AG04449 (cell line): ENCODE measurements around the gene PRR20B.
"Not testable (repeated sequence)": the region's sequence is repeated elsewhere in the genome, so short reads cannot be mapped to it uniquely, and the experiment has no call there.

ENCODE experiments used
- CTCF ChIA-PET: fragments of 350-600 bp; formaldehyde crosslinking; extraction: SDS; loops from one replicate; lab custom pipeline; 2021; ENCODE audit warnings: antibody characterized with exemption; lab: Yijun Ruan, JAX
- POLR2A ChIA-PET: fragments of 400-600, 350-600 bp; formaldehyde crosslinking; extraction: SDS; loops from one replicate; lab custom pipeline; 2020; ENCODE audit warnings: antibody characterized with exemption, inconsistent platforms; lab: Yijun Ruan, JAX
- DNase-seq: peaks from one replicate; pipeline ENCODE4 v3.0.0-alpha.2; 2010; ENCODE audit warnings: low read depth, low spot score
- H3K4me3 ChIP-seq: 2 replicates; pipeline ENCODE4 v1.5.1; 2011; ENCODE audit warnings: low read depth, mild to moderate bottlenecking, control low read depth, low read length
- CTCF ChIP-seq: IDR thresholded peaks from one replicate; pipeline ENCODE4 v1.5.1; 2011; ENCODE audit warnings: mild to moderate bottlenecking, moderate library complexity, low read length, control low read depth, inconsistent platforms; ENCODE audit not compliant: insufficient read depth; ENCODE audit errors: missing control alignments

PRR20B gene

GRCh38 chr13:57153761-57154160, 6.5 kb downstream of the PRR20B start, which contains the start of gene PRR20C:
Gene PRR20C, plus strand, starts transcription at chr13:57154061. Its CDS starts 387 bp downstream, at chr13:57154448.
- CTCF ChIA-PET = not testable (repeated sequence)

DNA sequence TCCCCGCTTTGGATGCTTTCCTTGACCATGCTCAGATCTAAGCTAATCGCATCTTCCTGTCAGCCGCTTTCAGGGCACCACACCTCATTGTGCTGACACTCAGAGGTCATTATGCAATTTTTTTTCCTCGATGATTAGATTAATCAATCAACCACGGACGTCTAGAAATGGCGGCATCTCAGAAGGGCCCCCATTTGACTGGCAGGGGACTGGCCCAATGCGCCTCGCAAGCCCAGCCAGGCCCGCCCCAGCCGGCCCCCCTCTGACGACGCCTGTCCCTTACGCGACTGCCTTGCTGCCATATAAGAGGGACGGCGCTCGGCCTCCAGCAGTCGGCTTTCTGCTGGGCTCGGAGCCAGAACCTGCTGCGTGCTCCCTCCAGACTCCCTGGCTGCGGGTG, 13.0 kb downstream of the PRR20B start, which contains the start of gene PRR20D:
Gene PRR20D (plus strand): TSS at position 301 of the 400 bp plus-strand sequence. CDS start 387 bp downstream, outside the sequence.
- POLR2A ChIA-PET, DNase-seq, CTCF ChIA-PET, H3K4me3 ChIP-seq: not testable (repeated sequence)

More at GRCh38 chr13:57153761-57154160, 6.5 kb downstream of the PRR20B start, which contains the start of gene PRR20C:
- H3K4me3 ChIP-seq, DNase-seq, POLR2A ChIA-PET: not testable (repeated sequence)

- H3K4me3 ChIP-seq, CTCF ChIA-PET, DNase-seq, POLR2A ChIA-PET: not testable (repeated sequence)
These were observed 19.6 kb downstream of the PRR20B start, which contains the start of gene PRR20E for GRCh38 chr13:57166897-57167296. Gene PRR20E, plus strand, starts transcription at chr13:57167197. Its CDS starts 387 bp downstream, at chr13:57167584.

DNA sequence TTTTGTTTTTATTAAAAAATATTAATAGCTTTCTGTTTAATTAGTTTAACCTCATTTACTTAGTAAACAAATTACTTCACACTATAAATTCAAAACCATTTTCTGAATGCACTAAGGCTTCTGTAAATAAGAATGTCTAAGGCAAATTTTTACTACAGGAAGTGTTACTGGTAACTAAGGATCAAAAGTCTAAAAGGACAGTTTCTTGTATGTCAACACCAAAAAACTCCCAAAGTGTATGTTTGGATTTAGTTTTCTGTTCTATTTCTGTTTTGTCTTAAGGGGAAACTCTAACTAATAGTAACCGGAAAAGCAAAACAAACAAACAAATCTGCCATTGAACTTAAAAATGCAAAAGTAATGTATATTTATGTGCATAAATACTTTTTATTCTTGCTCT, 44.4 kb downstream of the PRR20B start:
- DNase-seq = no peak
- TF ChIP-seq CTCF = no peak
- ChIA-PET POLR2A (no interaction called here), CTCF (no interaction called here)
- no peak overlapping the region for H3K4me3 ChIP-seq
